Stimulated activated CD8-positive, alpha-beta memory T cell treated with anti-CD3 and anti-CD28 coated beads, Interleukin-2, amount 100 ng/mL, for 48 hours (primary cell): ENCODE results near the gene S100A2.
A peak's percentile ranks its signal among the peaks of the same experiment; 100 is the strongest.

Experiments
- DNase-seq, 2 donors: peaks; one replicate each; pipeline ENCODE4 v3.0.0-alpha.2; 2020; ENCODE audit warnings: low read depth in 2 of 2

The S100A2 gene

DNA sequence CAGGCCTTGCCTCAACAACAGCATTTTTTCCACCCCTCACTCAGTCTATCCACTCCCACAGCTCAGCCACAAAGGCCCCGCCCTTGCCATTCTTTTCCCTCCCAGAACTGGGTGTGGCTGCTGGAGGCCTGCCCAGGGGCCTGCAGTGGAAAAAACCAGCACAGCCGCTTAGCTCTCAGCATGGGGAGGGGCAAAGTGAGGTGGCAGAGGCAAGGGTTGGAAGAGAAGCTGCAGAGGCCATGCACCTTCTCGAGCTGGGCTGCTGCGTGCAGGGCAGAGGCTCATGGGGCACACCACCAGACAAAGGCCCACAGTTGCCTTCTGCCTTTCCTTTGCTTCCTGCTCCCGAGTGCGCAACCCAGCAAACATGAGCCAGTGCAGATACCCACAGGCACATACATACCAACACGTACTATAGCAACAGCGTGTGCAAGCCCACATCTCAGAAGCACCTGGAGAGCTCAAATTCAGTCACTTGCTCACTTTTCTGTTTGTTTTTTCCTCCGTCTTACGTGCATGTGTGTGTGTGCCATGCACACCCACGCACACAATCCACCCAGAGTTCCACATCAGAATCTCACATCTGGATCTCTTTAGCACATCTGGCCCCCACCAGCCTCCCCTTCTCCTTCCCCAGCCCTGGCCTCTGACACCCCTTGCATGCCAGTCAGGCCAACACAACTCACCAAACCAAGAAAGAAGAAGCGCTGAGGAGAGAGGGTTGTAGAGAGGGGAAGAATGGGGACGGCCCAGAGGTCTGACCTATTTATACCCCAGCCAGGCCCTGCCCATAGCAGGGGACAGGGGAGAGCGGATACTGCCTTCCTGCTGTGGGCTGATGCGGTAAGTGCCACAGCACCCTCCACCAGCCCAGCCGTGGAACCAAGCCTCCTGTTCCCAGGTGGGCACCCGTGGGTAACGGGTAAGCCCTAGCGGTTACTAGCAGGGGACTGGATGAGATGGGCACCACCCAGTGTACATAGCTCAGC lies 20.3 kb downstream of the S100A2 start, which contains the start of gene S100A4:
TSS of gene S100A4 (minus strand) at position 740 of the 989 bp plus-strand sequence. CDS start 1,012 bp downstream, outside the sequence.
- DNase-seq, result peak; percentile 80 to 89

DNA sequence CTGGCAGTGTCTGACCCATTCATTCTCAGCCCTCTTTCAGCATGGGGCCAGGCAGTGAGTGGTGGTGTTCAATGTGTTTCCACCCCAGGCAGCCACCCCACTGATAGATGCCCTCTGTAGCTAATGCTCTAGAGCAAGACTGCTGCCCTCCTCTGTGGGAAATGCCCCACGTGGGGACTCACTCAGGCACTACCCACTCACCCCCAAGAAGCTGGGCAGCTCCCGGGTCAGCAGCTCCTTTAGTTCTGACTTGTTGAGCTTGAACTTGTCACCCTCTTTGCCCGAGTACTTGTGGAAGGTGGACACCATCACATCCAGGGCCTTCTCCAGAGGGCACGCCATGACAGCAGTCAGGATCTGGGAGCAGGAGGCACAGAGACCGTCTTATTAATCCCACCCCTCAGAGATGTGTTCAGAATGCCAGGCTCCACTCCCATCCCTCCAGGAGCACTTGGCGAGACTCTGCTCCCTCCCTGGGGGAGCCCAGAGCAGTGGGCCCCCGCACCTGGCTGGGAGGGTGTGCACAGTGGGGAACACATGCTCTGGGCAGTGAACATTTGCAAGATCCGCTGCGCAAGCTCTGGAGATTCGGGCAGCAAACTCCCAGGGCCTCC lies 21.1 kb downstream of the S100A2 start:
- no peak for DNase-seq

- no peak for DNase-seq
Measured at GRCh38 chr1:153543736-153544135, 21.9 kb downstream of the S100A2 start.

DNA sequence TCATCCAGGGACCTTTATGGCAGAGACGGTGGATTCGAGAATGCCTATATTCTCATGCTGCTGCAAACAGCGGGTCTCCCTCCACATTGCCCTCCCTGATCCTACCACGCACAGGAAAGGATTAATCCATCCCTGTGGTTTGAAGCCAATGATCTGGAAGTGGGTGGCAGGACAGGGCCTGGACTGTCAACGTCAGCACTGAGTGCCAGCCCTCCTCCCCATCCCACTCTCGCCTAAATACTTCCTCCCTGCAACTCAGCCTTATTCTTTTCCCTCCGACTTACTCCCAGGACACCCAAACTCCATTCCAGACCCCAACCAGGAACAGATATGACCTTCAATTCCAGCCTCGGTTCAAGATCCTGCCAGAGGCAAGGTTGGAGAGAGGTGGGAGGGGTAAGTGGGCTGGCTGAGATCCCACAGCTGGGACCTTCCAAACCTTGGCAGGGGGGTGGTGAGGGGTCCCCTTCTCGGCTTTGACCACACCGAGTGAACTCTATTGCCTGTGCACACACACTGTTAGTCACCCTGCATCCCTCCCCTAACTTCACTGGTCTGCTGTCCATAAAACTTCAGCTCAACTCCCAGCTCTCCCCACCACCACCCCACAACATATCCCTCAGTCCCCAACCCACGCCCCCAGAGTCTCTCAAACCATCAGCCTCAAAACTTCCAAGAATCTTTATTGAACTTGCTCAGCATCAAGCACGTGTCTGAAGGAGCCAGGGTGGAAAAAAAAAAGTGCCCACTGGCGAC lies 22.5 kb downstream of the S100A2 start:
- no peak for DNase-seq

GRCh38 chr1:153541641-153542590 lies 23.7 kb downstream of the S100A2 start:
- DNase-seq, result no peak

GRCh38 chr1:153540394-153541361 lies 25.0 kb downstream of the S100A2 start, which contains the start of gene S100A5:
Gene S100A5 (minus strand): TSS chr1:153540934. CDS start chr1:153540191, 743 bp downstream.
- no peak for DNase-seq

DNA sequence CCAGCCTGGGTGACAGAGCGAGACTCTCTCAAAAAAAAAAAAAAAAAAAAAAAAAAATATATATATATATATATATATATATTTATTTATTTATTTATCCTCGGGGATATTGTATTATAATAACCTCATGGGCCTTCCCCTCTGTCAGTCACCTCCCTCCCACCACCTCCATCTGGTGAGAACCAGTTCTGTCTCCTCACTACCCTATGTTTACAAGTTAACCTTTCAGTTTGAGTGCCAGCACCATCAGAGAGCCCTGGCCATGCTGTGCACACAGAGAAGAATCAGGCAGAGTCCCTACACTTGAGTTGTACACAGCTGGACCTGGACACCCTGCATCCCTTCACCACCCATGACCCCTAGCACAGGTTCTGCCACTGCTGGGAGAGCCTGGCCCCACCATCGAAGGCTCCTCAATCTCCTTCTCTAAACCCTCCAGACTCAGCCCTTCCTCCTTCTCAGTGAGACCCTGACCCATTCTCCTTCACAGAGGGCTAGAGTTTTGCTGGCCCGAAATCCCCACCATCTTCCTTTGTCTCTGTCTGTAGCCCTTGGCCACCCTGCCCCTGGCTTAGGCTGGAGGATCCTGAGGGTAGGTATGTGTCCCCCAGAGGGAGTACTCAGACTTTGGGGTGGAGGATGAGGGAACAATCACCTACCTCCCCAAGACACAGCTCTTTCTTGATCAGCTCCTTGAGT lies 26.1 kb downstream of the S100A2 start:
- no peak for DNase-seq

DNA sequence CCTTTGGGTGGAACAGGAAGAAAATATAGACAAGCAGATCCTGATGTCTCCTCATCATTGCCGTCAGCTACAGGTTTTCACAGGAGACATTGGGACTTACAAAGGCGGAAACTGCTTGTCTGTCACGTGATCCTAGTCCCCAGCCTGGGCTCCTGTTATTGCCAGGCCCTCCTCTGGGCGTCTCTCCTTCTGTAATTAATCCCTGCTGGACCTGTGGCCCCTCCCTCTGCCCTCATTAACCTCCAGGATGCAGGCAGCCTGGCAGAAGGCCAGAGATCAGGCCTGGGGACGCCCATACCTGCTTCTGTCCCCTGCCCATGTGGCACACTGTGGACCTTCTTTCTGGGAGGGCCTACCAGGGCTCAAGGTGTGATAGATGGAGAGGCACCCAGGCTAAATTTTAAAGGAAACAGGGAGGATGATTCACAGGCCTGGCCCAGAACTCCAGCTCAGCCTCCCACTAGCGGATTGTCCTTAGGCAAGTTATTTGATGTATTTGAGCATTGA lies 27.3 kb downstream of the S100A2 start:
- DNase-seq, result no peak

DNA sequence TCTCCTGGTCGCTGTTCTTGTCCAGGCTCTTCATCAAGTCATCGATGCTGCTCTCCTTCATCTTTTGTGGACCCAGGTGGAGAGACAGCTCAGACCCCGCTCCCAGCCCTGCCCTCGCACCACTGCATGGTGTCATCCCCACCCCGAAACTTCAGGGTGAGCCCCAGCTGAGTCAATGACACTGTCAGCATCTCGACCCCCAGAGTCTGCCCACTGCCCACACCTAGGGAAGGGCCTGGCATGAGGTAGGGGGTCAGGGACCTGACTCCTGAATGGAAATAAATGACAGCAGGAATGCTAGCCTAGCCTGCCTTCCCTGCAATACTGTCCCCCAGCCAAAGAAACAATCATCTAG lies 28.3 kb downstream of the S100A2 start:
- DNase-seq, result no peak

DNA sequence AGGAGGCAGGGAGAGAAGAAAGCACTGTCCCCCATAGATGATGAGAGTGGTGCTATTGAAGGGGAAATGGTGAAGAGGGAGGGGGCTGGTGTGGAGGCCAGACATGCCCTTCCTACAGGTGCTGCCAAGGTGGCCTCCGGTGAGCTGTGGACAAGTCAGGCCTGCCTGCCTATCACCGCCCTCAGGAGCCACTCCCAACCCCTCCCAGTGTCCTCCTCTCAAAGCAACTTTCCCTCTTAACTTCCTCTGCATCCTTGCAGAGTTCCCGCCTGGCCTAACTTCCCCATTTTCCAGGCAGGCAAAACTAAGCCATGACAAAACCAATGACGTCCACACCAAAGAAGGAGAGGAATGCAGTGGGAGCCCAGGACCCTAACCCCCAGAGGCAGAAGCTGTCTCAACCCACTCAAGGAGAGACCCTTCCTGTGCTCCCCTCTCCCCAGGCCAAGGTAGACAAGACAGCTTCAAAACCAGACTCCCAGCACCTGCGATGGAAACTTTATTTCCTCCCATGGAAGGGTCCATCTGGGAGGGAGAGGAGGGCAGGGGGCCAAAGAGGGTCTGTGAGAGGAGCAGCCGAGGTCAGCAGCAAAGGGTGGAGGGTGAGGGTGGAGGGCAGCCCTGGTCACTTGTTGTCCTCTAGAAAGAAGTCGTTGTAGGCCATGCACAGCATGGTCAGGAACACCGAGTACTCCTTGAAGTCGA lies 28.8 kb downstream of the S100A2 start:
- no peak for DNase-seq

DNA sequence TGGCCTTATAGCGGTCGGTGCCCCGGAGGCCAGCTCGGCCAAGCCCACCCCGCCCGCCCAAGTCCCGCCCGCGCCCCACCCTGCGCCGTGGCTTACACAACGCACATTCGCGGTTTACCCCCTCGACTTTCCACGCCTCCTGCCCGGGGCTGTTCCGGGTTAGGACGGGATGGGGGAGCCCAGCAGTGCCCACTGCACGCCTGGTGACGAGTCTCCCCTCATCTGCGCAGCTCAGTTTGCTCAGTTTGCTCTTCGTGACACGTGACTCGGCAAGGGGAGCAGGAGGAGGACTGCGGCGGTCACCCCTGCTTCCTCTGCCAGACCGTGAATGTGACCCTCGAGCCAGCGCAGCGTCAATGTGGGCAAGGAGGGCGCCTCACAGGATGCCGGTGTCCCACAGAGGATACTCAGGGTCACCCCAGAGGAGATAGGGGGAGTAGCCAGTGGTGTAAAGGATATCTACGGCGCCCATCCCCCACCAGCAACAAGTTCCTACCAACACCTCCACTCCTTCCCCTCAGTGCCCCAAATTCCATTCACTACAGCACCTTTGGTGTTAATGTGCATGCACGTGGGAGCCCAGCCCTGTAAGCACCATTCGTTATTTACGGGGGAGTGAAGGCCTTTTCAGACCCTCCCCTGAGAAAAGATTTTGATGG lies 29.5 kb downstream of the S100A2 start:
- DNase-seq, result peak; percentile 69 to 71

GRCh38 chr1:153535242-153536011 lies 30.2 kb downstream of the S100A2 start, which contains the start of gene S100A6:
Gene S100A6 (minus strand): TSS chr1:153535991. CDS start chr1:153535339, 652 bp downstream.
- no peak for DNase-seq

DNA sequence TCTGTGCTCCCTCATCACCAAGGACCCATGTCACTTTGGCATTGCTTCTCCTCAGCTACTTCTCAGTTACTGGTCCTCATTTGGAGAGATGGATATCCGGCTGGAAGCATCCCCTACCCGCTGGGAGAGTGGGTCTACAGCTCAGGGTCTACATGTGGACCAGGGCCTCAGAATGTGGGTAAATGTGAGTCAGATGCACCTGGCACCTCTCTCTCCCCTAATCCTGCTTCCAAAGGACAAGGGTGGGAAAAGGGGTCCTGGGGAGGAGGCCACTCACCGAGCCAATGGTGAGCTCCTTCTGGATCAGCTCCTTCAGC lies 30.8 kb downstream of the S100A2 start:
- no peak for DNase-seq

DNA sequence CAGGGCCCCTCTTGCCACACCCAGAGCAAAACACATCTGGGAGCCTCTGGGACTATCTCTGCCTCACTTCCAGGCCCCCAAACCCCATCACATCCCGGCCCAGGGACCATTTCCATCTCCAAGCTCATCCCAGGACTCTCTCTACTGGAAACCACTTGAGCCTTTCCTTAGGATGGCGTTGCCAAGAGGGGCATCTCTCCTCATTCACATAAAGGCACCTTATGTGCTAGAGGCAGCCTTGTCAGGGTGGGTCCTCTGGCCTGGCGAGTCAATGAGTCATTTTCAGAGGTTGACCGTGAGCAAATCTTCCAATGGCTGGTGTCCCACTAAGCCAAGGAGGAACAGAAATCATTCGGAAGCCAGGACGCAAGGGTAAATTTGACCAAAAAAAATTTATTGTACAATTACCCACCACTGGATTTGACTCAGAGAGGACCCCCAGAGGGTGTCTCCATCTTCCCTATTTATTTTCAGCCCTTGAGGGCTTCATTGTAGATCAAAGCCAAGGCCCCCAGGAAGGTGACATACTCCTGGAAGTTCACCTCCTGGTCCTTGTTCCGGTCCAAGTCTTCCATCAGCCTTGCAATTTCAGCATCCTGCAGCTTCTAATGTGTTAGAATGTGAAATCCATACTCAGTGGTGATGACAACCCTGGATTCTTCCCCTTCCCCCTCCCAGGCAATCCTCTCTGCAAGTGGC lies 31.3 kb downstream of the S100A2 start:
- DNase-seq, result no peak

DNA sequence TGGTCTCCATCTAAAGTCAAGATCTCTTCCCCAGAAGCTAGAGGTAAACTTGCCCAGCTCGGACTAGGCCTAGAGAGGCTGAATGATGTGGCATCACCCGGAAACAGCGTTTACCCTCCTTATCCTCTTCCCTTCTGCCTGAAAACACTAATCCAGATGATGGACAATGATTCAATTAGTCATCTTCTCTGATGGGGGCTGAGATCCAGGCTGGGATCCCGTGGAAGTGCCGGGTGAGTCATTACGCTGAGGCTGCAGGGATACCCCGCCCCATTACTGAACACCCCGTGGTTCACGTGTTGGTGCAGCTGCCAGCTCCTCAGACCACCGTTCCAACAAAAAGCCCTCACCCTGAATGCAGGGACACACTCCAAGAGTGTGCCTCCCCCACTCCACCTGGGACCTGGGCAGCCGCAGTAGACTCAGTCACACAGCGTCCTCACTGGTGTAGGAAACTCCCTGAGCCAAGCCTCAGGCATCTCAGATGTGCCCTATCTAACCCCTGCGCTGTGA lies 31.9 kb downstream of the S100A2 start:
- no peak for DNase-seq
